HepG2 (cell line): ENCODE results near the gene MRPL14. TPM values are rescaled to one million over a fixed set of nuclear protein-coding genes. Genes with fewer than 3 reads are reported as not detected.

Experiments
- ATAD3A ChIP-seq: sonication (generic); formaldehyde crosslinking; IDR thresholded peaks from 2 replicates; pipeline ENCODE4 v1.4.0; 2020; ENCODE audit warnings: missing genetic modification reagents
- CHCHD3 ChIP-seq: sonication (generic); formaldehyde crosslinking; IDR thresholded peaks from 2 replicates; pipeline ENCODE4 v1.8.0; 2022; ENCODE audit warnings: mild to moderate bottlenecking, missing genetic modification reagents, moderate library complexity
- FOSL2 ChIP-seq: sonication (generic); formaldehyde crosslinking; IDR thresholded peaks from 2 replicates; pipeline ENCODE4 v1.4.0; 2020; ENCODE audit warnings: missing genetic modification reagents
- GTF2F1 ChIP-seq: fragments of 150-350 bp; IDR thresholded peaks from 2 replicates; pipeline ENCODE4 v1.6.1; 2014; ENCODE audit warnings: low read length
- HOXA5 ChIP-seq: sonication (generic); formaldehyde crosslinking; IDR thresholded peaks from 2 replicates; pipeline ENCODE4 v1.4.0; 2020; ENCODE audit warnings: missing genetic modification reagents
- KAT8 ChIP-seq: IDR thresholded peaks from 2 replicates; pipeline ENCODE4 v1.6.1; 2016; ENCODE audit warnings: missing genetic modification reagents, missing compliant biosample characterization
- KDM6A ChIP-seq: IDR thresholded peaks from 2 replicates; pipeline ENCODE4 v1.6.1; 2016; ENCODE audit warnings: low read depth
- MXD4 ChIP-seq: IDR thresholded peaks from 2 replicates; pipeline ENCODE4 v1.6.1; 2016; ENCODE audit warnings: mild to moderate bottlenecking, missing biosample characterization, missing genetic modification reagents
- NFATC3 ChIP-seq: sonication (generic); formaldehyde crosslinking; IDR thresholded peaks from 2 replicates; pipeline ENCODE4 v1.5.1; 2020; ENCODE audit warnings: mild to moderate bottlenecking, missing genetic modification reagents
- NFYC ChIP-seq: IDR thresholded peaks from 2 replicates; pipeline ENCODE4 v1.6.1; 2016; ENCODE audit warnings: missing genetic modification reagents, missing compliant biosample characterization
- ZBTB7A ChIP-seq: sonication (generic); formaldehyde crosslinking; IDR thresholded peaks from 2 replicates; pipeline ENCODE4 v1.8.0; 2022; ENCODE audit warnings: mild to moderate bottlenecking, missing genetic modification reagents
- ZNF329 ChIP-seq: sonication (generic); formaldehyde crosslinking; IDR thresholded peaks from 2 replicates; pipeline ENCODE4 v1.9.0; 2021; ENCODE audit warnings: low read depth, mild to moderate bottlenecking, missing genetic modification reagents
- ZNF496 ChIP-seq: sonication (generic); formaldehyde crosslinking; IDR thresholded peaks from 2 replicates; pipeline ENCODE4 v1.8.1; 2023; ENCODE audit warnings: mild to moderate bottlenecking, moderate library complexity, missing genetic modification reagents; ENCODE audit not compliant: insufficient replicate concordance
- ZNF782 ChIP-seq: sonication (generic); formaldehyde crosslinking; IDR thresholded peaks from 2 replicates; pipeline ENCODE4 v1.4.0; 2020; ENCODE audit warnings: missing genetic modification reagents, mild to moderate bottlenecking, borderline replicate concordance
- polyA plus RNA-seq, 8 experiments: library from polyadenylated mRNA; depleted of rRNA in 3 of 8; stranded (reverse) in 7 of 8; unstranded in 1 of 8; fragments of >200 nt; fragmentation: Illumina TruSeq in 4 of 8; extraction: Trizol in 4 of 8; gene quantifications; 2 replicates each; pipeline versions ENCODE4 v1.2.1 to v1.2.3, GENCODE V29; 2011 to 2016; ENCODE audit warnings: low read depth in 4 of 8, missing spikeins in 1 of 8, mixed read lengths in 1 of 8; ENCODE audit not compliant: insufficient read depth in 1 of 8
- total RNA-seq, 5 experiments: library from RNA; depleted of rRNA; stranded (reverse); fragments of >200 nt; fragmentation: Illumina TruSeq; extraction: Trizol; gene quantifications; 2 replicates each; pipeline ENCODE4 v1.2.3, GENCODE V29; 2016; ENCODE audit warnings: low read depth in 1 of 5
- TF ChIP-seq, protein P1 (sequence below): sonication (generic); formaldehyde crosslinking; IDR thresholded peaks from 2 replicates; pipeline ENCODE4 v1.5.0; 2020; ENCODE audit warnings: mild to moderate bottlenecking, missing genetic modification reagents
- TF ChIP-seq, protein P2 (sequence below): sonication (generic); formaldehyde crosslinking; IDR thresholded peaks from 2 replicates; pipeline ENCODE4 v1.5.1; 2020; ENCODE audit warnings: missing genetic modification reagents, mild to moderate bottlenecking, borderline replicate concordance
- TF ChIP-seq, protein P3 (sequence below): sonication (generic); formaldehyde crosslinking; IDR thresholded peaks from 2 replicates; pipeline ENCODE4 v1.5.0; 2020; ENCODE audit warnings: mild to moderate bottlenecking, missing genetic modification reagents
- TF ChIP-seq, protein P4 (sequence below): sonication (generic); formaldehyde crosslinking; IDR thresholded peaks from 2 replicates; pipeline ENCODE4 v1.4.0; 2020; ENCODE audit warnings: missing genetic modification reagents, borderline replicate concordance
- TF ChIP-seq, protein P5 (sequence below): IDR thresholded peaks from 2 replicates; pipeline ENCODE4 v1.6.1; 2016
- TF ChIP-seq, protein P6 (sequence below): sonication (generic); formaldehyde crosslinking; IDR thresholded peaks from 2 replicates; pipeline ENCODE4 v1.9.0; 2021; ENCODE audit warnings: missing genetic modification reagents, mild to moderate bottlenecking, borderline replicate concordance

MRPL14 gene
- total and polyA plus RNA-seq, 2 of the 13 experiments (the other 11 are each of a cell fraction or from before 2014, with no cell fraction given) = 157 to 178 TPM

DNA sequence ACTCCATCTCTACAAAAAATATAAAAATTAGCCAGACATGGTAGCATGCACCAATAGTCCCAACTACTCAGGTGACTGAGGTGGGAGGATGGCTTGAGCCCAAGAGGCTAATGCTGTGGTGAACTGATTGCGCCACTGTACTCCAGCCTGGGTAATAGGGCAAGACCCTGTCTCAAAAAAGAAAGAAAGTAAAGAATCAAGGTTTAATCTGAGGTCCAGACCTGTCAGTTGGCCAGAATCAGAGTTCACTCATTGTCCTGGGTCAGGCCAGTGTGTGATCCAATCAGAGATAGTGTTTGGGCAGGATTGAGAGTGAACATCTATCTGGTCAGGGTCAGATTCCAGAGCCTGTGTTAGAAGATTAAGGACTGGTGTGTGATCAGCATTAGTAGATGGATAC is 15.6 kb upstream of the MRPL14 start (continued):
- TF ChIP-seq ZNF496 (no peak), ZBTB7A (CRISPR knock-in tag) (0 out of 2 replicates have a peak, but pooled peaks have one; percentile 51), FOSL2 (no peak), ZNF782 (no peak), MXD4 (CRISPR knock-in tag) (no peak), NFATC3 (CRISPR knock-in tag) (no peak), KAT8 (CRISPR knock-in tag) (no peak), HOXA5 (CRISPR knock-in tag) (no peak), ZNF329 (CRISPR knock-in tag) (no peak), CHCHD3 (CRISPR knock-in tag) (no peak), KDM6A (no peak), GTF2F1 (no peak), NFYC (CRISPR knock-in tag) (0 out of 2 replicates have a peak, but pooled peaks have one; percentile 18), ATAD3A (CRISPR knock-in tag) (no peak)
- TF ChIP-seq, protein P1, sequence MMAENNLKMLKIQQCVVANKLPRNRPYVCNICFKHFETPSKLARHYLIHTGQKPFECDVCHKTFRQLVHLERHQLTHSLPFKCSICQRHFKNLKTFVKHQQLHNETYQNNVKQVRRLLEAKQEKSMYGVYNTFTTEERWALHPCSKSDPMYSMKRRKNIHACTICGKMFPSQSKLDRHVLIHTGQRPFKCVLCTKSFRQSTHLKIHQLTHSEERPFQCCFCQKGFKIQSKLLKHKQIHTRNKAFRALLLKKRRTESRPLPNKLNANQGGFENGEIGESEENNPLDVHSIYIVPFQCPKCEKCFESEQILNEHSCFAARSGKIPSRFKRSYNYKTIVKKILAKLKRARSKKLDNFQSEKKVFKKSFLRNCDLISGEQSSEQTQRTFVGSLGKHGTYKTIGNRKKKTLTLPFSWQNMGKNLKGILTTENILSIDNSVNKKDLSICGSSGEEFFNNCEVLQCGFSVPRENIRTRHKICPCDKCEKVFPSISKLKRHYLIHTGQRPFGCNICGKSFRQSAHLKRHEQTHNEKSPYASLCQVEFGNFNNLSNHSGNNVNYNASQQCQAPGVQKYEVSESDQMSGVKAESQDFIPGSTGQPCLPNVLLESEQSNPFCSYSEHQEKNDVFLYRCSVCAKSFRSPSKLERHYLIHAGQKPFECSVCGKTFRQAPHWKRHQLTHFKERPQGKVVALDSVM = no peak
- TF ChIP-seq, protein P2, sequence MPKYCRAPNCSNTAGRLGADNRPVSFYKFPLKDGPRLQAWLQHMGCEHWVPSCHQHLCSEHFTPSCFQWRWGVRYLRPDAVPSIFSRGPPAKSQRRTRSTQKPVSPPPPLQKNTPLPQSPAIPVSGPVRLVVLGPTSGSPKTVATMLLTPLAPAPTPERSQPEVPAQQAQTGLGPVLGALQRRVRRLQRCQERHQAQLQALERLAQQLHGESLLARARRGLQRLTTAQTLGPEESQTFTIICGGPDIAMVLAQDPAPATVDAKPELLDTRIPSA (CRISPR knock-in tag) = no peak
- TF ChIP-seq, protein P3, sequence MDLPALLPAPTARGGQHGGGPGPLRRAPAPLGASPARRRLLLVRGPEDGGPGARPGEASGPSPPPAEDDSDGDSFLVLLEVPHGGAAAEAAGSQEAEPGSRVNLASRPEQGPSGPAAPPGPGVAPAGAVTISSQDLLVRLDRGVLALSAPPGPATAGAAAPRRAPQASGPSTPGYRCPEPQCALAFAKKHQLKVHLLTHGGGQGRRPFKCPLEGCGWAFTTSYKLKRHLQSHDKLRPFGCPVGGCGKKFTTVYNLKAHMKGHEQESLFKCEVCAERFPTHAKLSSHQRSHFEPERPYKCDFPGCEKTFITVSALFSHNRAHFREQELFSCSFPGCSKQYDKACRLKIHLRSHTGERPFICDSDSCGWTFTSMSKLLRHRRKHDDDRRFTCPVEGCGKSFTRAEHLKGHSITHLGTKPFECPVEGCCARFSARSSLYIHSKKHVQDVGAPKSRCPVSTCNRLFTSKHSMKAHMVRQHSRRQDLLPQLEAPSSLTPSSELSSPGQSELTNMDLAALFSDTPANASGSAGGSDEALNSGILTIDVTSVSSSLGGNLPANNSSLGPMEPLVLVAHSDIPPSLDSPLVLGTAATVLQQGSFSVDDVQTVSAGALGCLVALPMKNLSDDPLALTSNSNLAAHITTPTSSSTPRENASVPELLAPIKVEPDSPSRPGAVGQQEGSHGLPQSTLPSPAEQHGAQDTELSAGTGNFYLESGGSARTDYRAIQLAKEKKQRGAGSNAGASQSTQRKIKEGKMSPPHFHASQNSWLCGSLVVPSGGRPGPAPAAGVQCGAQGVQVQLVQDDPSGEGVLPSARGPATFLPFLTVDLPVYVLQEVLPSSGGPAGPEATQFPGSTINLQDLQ (CRISPR knock-in tag) = 0 out of 2 replicates have a peak, but pooled peaks have one; percentile 6
- TF ChIP-seq, protein P4, sequence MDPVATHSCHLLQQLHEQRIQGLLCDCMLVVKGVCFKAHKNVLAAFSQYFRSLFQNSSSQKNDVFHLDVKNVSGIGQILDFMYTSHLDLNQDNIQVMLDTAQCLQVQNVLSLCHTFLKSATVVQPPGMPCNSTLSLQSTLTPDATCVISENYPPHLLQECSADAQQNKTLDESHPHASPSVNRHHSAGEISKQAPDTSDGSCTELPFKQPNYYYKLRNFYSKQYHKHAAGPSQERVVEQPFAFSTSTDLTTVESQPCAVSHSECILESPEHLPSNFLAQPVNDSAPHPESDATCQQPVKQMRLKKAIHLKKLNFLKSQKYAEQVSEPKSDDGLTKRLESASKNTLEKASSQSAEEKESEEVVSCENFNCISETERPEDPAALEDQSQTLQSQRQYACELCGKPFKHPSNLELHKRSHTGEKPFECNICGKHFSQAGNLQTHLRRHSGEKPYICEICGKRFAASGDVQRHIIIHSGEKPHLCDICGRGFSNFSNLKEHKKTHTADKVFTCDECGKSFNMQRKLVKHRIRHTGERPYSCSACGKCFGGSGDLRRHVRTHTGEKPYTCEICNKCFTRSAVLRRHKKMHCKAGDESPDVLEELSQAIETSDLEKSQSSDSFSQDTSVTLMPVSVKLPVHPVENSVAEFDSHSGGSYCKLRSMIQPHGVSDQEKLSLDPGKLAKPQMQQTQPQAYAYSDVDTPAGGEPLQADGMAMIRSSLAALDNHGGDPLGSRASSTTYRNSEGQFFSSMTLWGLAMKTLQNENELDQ (CRISPR knock-in tag) = no peak
- TF ChIP-seq, protein P5, sequence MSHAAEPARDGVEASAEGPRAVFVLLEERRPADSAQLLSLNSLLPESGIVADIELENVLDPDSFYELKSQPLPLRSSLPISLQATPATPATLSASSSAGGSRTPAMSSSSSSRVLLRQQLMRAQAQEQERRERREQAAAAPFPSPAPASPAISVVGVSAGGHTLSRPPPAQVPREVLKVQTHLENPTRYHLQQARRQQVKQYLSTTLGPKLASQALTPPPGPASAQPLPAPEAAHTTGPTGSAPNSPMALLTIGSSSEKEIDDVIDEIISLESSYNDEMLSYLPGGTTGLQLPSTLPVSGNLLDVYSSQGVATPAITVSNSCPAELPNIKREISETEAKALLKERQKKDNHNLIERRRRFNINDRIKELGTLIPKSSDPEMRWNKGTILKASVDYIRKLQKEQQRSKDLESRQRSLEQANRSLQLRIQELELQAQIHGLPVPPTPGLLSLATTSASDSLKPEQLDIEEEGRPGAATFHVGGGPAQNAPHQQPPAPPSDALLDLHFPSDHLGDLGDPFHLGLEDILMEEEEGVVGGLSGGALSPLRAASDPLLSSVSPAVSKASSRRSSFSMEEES (CRISPR knock-in tag) = no peak
- TF ChIP-seq, protein P6, sequence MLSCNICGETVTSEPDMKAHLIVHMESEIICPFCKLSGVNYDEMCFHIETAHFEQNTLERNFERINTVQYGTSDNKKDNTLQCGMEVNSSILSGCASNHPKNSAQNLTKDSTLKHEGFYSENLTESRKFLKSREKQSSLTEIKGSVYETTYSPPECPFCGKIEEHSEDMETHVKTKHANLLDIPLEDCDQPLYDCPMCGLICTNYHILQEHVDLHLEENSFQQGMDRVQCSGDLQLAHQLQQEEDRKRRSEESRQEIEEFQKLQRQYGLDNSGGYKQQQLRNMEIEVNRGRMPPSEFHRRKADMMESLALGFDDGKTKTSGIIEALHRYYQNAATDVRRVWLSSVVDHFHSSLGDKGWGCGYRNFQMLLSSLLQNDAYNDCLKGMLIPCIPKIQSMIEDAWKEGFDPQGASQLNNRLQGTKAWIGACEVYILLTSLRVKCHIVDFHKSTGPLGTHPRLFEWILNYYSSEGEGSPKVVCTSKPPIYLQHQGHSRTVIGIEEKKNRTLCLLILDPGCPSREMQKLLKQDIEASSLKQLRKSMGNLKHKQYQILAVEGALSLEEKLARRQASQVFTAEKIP (CRISPR knock-in tag) = no peak
